Upper lobe of left lung (tissue), 4 donors: ENCODE data around the gene CAT.

Experiments
- EP300 ChIP-seq, 4 donors: sonication (generic); formaldehyde crosslinking; IDR thresholded peaks; one replicate each; pipeline ENCODE4 v1.5.1; 2017; ENCODE audit warnings: antibody characterized with exemption in 4 of 4, control low read depth in 2 of 4
- POLR2AphosphoS5 ChIP-seq, 2 donors: sonication (generic); formaldehyde crosslinking; IDR thresholded peaks; one replicate each; pipeline ENCODE4 v1.5.1; 2017; ENCODE audit warnings: antibody characterized with exemption in 2 of 2

GRCh38 chr11:34514597-34514996, 75.9 kb downstream of the CAT start:
- TF ChIP-seq EP300 (IDR thresholded peaks at IDR 0.05), result no peak
- no peak for TF ChIP-seq POLR2AphosphoS5 (IDR thresholded peaks at IDR 0.05)
